Measurements from ENCODE around the gene ATP8A2.
A peak's percentile ranks its signal among the peaks of the same experiment; 100 is the strongest.

ATP8A2 gene

DNA sequence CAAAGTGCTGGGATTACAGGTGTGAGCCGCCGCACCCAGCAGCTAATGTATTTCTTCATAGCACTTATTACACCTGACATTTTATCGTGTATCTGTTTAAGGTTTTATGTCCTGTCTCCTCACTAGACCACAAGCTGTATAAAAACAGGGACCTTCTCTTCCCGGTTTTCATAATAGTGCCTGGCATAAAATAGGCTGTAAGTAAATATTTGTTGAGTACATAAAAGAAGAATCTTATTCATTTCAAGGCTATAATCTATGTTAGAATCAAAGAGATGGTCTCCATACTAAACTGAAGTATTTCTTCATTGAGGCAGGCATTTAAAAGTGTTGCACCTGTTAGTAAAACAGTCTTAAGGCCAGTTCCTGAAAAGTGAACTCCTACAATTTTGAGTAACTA lies 486.1 kb downstream of the ATP8A2 start:
- DNase-seq (ENCODE audit: low read depth), result no peak

DNA sequence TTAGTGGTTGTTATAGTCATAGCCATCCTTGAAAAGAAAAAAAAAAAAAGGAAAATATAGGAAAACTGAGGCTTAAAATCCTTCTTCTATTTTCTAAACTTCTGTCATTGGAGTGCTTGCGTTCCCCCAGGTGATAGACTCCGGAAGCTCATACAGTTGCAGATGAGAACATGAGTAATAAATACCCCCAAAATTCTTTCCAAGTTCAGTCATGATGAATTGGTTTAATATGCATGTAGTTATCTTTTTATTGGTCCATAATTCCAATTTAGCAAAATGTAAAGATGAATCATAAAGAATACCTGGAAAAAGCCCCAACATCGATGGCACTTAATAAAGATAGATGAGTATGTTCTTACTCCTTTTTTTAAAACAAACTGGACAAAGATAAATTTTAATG lies 487.8 kb downstream of the ATP8A2 start:
- no peak for DNase-seq (ENCODE audit: low read depth)

DNA sequence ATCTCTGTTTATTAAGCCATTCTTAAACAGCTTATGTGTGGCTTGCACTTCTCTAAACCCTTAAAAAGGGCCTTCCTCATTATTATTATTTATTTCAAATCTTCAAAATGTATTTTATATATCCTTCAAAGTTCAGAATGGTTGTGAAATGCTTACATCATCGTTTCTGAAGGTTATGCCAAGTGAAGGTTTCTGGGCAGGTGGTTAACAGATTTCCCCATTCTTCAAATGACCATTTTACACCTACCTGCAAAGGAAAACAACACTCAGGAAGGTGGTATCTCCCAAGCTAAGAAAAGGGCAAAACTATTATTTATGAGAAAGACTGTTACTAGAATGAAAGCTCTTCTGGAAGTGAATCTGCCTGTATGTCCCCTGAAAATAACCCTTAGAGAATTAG lies 488.5 kb downstream of the ATP8A2 start:
- DNase-seq (ENCODE audit: low read depth), result no peak

DNA sequence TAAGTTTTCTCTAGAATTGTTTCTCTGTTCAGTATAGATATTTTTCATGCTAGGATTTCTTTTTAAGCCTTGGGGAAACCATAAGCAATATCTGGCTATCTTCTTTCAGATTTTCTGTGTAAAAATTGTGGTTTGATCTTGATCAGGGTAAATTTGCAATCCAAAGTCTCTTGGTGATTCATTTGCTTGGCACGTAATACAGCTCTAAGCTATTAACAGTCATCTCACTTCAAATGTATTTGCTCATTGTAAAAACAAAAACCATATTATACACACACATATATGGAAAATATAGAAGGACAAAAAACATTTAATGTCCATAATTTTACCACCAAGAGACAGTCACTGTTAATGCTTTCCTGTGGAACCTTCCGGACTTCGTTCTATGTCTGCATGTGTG lies 489.1 kb downstream of the ATP8A2 start:
- peak; percentile 22 for DNase-seq (ENCODE audit: low read depth)

DNA sequence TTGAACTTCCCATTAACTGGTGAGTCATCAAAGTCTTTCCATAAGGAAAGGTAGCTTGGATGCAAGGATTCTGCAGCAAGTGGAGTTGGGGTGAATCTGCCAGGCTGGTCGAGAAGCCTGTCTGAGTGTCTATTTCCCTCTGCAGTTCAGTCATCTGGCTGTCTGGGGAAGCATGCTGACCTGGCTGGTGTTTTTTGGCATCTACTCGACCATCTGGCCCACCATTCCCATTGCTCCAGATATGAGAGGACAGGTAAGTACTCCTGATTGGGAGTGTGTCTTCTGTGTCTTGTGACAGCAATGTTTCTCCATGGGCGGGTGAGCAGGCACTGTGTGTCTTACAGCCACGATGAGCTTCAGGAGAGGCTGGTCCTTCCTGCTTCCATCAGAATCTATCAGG lies 490.4 kb downstream of the ATP8A2 start:
- no peak for DNase-seq (ENCODE audit: low read depth)

DNA sequence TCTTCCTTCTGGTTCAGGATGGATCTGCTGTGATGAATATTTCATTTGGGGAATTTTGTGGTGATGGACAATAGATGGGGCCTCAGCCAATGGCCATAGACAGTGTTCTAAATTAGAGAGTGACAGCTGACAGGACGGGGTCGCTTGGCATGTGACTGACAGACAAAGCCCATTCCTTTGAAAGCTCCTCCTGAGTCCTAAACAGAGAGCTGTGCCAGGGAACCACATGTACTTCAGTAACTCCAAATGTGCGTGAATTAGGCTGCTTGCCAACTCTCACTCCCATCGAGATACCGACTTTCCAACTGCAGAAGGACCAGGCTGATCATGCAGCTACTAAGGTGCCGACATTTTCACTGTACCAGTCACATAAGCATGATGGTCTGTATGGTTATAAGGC lies 492.3 kb downstream of the ATP8A2 start:
- DNase-seq (ENCODE audit: low read depth), result no peak

DNA sequence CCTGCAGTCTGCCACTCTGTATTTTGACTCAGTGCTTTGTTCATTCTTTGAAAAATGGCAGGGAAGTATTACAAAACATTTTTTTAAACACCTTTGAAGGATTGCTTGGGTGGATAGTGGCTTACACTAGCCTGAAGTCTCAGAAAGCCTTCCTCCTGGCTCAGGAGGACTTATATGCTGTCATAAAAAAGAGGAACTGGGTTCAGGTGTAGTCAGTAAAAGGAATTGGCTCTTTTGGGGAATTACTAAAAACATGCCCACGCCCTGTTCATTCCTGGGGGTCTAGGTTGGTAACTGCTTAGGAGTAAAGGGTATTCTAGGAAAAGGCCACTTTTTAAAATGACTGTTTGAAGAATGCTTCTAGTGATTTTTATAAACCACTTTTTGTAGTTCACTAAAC lies 493.2 kb downstream of the ATP8A2 start:
- DNase-seq (ENCODE audit: low read depth), result no peak

DNA sequence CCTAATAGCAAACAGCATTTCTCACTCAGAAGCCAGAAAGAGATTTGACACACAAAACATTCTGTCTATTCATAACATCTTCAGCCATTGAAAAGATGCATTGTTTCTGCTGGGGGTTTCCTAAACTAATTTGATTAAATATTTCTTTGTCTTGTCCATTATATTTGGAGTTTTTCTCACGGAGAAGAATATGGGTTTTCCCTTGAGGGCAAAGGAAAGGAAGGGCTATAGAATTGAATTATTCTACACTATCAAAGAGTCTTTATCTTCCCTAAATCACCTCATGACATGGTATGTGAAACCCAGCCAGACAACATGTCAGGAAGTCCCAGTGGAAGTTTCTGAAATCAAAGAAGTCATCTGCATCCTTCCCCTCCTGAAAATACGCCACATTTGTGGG lies 493.6 kb downstream of the ATP8A2 start:
- no peak for DNase-seq (ENCODE audit: low read depth)

DNA sequence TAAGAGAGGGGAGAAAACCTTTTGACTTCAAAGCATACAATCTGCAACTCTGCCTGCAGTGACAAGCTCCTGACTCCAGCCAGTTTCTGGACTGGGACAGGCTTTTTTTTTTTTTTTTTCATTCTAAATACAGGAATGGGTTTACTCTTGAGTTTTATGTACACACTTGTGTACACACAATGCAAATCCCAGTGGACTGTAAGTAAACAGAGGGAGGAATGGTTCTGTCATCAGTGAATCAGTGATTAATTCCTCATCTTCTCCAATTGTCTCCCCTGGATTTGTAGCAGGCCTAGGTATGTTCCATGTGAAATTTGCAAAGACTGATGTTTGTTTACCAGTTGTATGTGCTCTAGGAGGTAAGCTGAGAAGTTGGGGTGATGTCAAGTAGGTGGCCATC lies 495.3 kb downstream of the ATP8A2 start:
- DNase-seq (ENCODE audit: low read depth), result no peak

DNA sequence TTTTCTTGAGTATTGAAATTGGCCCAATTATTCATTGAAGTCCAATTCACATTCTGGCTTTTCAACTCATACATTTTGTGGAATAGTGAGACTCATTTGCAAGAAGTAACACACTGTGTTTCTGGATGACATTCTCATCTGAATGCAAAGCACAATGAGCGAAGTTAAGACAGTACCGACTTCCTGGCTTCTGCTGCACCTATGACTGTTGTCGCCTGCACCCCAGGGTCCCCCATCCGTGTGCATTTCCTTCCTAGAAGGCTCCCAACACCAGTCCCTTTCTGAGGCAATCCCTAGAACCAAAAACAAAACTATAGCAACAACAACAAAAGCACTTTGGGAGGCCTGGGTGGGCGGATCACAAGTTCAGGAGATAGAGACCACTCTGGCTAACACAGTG lies 496.7 kb downstream of the ATP8A2 start:
- DNase-seq (ENCODE audit: low read depth), result no peak

DNA sequence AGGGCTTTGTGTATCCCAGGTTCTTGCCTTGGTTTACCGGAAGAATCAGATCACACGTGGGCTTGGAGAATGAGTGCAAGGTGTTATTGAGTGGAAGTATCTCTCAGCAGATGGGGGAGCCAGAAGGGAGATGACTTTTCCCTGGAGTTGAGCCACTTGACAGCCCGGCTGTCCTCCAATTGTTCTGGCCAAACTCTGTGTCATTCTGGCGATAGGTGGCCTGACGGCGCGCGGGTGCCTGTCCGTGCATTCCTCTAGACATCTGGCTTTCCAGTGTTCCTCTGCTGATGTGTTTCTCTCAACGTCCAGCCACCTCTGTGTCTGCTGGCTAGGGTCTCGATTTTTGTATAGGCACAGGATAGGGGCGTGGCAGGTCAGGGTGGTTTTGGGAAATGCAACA lies 498.2 kb downstream of the ATP8A2 start:
- DNase-seq (ENCODE audit: low read depth), result no peak

DNA sequence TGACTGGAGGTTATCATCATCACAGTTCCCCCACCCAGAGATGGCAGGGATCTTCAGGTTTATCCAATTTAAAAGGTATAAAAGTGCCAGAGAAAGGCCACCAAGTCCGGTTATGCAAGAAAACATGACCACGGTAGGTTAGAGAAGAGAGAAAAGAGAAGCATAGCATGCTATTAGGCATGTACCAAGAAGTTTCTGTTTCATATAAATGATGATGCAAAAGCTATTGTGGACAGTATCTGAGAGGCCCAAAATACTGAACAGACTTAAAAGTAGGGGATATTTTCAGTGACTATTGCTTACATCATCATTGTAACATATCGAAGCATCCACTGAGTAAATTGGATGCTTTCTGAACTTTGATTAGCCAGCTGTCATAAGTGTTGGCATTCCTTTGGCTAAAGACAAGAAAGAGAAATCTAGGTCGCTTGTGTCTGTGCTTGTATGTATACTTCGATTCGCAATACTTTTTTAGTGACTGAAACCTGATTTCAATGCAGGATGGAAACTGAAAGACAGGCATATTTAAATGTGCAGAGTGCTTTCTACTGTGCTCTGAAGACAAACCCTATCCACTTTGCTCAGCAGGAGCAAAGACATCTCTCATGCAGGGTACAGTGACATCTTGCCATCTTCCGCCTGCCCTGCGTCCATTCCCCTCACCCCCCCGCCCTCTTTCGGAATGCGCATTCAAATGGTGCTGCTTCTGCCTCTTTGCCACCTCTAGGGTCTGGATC lies 499.8 kb downstream of the ATP8A2 start:
- DNase-seq (ENCODE audit: low read depth), result no peak

DNA sequence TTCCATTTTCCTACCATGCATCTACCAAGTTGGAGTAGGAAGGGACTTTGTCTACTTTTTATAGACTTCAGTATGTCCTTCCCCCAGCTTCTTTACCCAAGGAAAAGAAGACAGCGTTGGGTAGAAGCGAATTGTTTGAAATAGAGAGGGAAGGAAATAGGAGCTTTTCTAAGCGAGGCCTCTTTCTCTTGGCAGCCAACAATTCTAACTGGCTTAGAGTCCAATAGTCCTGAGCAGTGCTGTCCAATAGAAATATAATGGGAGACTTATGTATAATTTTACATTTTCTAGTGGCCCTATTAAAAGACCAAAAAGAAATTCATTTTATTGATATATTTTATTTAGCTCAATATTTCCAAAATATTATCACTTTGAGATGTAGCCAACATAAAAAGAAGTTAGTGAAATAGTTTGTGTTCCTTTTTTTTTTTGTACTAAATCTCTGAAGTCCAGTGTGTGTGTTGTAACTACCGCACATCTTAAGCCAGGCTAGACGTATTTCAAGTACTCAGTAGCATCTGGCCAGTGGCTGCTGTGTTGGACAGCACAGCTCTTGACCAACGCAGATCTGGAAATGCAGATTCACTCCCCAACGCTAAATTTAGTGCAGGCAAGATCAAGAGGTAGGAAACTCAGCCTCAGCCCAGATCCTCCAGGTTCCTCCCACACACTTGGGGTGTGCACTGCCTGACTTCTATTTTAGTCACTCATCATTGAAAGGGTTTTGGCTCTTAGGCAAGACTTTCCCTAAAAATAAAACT lies 500.9 kb downstream of the ATP8A2 start:
- DNase-seq (ENCODE audit: low read depth), result no peak

DNA sequence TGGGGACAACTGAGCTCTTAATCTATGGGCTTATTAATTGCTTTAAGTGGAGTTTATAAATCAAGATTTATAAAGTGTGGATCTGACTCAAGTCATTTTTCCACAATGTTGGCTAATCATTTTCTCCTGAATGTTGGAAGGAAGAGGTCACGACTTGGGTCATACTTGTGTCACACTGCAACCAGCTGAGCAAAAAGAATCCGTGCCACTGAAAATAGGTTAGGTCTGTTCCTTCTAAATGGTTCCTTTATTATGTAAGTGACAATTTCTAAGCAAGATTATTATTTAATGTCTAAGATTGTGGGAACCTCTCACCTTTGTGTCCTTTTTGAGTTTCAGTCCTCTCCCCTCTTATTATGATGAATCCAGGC lies 501.5 kb downstream of the ATP8A2 start:
- DNase-seq (ENCODE audit: low read depth), result no peak

DNA sequence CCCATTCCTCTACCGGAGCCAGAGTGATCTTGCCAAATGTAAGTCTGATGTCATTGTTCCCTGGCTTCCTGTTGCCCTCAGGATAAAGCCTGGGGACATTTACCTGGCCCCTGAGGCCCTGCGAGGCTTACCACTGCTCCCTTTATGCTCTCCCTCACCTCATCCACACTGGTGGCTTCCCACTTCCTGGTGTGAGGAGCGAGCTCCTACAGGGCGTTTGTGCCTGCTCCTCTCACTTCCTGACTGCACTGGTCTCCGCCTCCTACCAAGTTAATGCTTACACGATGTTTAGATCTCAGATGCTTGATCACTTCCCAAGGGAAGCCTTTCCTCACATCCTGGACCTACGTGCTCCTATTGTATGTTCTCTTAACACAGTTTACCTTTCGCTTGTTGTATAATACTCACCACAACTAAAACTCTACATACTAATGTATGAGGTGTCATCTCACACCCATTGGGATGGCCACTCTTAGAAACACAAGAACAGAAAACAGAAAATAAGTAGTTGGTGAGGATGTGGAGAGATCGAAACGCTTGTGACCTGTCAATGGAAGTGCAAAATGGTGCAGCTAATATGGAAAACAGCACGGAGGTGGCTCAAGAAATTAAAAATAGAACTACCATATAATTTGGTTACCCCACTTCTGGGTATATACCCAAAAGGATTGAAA lies 502.4 kb downstream of the ATP8A2 start:
- DNase-seq (ENCODE audit: low read depth), result no peak

DNA sequence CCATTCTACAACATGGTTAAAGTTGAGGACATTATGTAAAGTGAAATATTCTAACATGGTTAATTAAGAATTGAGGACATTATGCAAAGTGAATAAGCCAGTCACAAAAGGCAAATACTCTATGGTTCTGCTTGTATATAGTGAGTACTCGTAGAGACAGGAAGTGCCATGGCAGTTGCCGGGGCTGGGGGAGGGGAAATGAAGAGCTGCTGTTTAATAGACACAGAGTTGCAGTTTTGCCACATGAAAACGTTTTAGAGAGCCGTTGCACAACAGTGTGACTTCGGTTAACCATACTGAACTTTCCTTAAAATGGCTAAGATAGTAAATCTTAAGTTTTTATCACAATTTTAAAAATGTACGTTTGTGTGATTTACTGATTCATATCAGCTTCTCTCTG lies 503.1 kb downstream of the ATP8A2 start:
- no peak for DNase-seq (ENCODE audit: low read depth)

DNA sequence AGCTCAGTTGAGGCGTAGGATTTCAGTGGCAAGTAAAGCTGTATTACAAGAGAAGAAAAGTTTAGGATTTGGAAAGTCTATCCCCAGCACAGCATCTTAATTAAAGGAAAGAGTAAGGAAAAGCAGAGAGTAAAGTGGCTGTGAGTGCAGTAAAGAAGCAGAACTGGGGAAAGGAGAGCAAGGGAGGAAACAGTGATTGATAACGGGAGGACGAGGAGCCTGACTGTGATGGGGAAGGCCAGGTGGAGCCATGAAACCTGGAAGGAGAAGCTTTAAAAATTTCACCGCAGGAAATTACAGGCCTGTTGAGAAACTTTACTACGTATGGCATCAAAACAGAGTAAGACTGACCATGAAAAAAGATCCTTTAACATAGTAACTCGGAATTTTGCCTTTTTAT lies 504.5 kb downstream of the ATP8A2 start:
- DNase-seq (ENCODE audit: low read depth), result no peak

DNA sequence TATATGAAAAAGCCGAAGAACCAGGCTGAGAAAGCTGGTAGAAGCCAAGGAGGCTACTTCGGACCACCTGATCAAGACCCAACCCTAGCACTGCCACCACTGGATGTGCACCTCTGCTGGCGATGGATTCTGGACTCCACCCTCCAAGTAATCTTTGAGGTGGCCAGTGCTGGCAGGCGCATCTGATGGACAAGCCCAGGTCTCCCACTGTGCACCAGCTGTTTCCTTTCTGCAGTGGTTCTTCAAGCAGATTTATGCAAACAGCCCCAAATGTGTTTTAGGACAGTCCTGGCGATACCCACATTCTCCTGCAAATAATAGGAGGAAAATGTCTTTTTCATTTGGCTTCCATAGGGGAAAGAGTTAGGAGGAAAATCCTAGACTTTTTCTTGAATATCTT lies 507.7 kb downstream of the ATP8A2 start:
- no peak for DNase-seq (ENCODE audit: low read depth)

DNA sequence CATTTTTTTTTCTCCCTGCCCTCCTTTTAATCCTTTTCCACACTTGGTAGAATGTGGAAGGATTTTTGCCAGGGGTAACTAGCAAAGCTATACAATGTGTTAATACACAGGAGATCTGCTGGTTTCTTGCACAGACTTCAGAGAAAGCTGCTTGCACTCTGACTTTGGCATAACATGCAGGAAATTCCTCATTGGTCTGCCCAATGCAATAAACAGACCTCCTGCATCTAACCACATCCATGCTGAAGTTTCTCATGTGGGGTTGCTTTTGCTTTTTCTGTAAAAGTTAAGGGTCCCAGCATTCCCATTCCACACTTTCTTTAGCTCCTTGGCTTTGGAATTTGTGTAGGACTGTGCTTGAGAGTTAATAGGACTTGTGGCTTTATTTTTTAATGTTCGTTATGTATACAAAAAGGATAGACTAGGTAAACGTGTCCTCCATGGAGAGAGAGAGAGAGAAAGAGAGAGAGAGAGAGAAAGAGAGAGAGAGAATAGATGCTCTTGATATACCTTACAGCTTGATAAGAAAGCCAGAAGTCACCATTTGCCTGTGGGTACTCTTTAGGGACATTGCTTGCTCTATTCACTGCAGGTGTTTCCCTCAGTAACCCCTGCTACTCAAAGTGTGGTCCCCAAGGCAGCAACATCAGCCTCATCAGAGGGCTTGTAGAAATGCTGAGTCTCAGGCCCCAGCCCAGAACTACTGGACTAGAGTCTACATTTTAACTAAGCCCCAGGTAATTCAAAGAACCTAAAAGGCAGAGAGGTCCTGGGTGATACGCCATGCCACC lies 509.6 kb downstream of the ATP8A2 start:
- no peak for DNase-seq (ENCODE audit: low read depth)

DNA sequence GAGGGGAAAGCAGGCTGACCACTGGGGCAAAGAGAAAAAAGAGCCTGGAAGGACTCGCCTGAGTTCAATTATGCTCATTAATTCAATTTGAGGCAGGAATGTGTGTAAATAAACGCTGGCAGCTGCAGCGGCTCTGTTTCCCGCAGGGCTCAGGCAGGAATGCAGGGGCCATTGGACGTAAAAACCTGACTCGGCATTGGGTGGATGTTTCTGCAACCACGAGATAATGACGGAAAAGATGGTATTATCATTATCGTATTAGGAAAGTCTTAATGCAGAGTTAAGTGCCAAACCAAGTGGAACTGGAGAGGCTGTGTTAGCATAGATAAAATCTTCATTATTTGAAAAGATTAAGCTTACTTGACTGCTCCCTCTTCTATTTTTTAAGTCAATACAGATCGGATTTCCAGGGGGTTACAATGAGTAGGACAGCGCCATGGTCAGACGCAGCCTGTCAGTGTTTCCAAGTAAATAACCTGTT lies 510.2 kb downstream of the ATP8A2 start:
- DNase-seq (ENCODE audit: low read depth), result no peak

DNA sequence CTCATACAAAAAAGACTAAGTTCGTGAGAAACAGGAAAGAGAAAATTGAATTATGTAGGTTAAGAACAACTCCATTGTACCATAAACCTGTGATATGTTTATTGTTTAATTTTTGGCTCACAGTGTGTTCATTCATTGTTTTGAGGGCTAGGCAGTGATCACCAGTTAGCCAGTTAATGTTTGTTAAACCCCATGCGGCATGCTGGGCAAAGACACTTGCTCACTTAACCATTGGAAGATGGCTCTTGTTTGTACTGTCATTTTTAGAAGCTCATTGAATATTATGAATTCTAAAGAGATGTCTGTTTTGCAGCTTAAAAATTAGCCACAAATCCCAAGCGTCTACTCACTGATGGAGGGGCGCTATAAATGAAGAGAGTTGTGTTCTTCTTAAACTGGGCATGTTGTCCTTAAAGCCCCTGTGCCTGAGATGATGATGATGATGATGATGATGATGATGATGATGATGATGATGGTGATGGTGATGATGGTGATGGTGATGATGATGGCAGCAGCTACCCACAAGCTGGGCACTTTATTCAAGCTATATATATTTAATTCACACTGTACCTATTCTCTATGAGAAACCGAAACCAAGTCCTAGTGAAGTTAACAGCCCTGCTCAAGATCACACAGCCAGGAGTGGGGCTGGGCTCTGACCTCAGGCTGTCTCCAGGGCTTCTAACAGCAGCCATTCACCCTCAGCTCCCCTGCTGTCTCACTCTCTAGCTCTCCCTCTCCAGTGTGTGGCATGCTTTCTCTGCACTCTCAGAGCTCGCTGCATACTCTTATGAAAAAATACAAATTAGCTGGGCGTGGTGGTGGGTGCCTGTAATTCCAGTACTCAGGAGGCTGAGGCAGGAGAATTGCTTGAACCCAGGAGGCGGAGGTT lies 510.9 kb downstream of the ATP8A2 start:
- DNase-seq (ENCODE audit: low read depth), result no peak

Data from HS-5 (cell line).